IMR-90 (cell line): ENCODE measurements around the gene C5.

Experiments
- BHLHE40 ChIP-seq: fragments of 150-350 bp; IDR thresholded peaks from 2 replicates; pipeline ENCODE4 v1.6.1; 2016; ENCODE audit warnings: mild to moderate bottlenecking, low read depth, low read length
- CEBPB ChIP-seq: IDR thresholded peaks from 2 replicates; pipeline ENCODE4 v1.6.1; 2012; ENCODE audit warnings: low read depth, low read length, improper control_type of control experiment
- CTCF ChIP-seq: conservative IDR thresholded peaks from 2 replicates; pipeline ENCODE4 v1.5.1; 2012; ENCODE audit warnings: mild to moderate bottlenecking, low read depth, low read length, improper control_type of control experiment
- ELK1 ChIP-seq: fragments of 150-350 bp; IDR thresholded peaks from 2 replicates; pipeline ENCODE4 v1.6.1; 2016; ENCODE audit warnings: low read depth, mild to moderate bottlenecking, low read length, moderate library complexity, borderline replicate concordance
- MAFK ChIP-seq: IDR thresholded peaks from 2 replicates; pipeline ENCODE4 v1.6.1; 2012; ENCODE audit warnings: low read depth, low read length, improper control_type of control experiment
- MAZ ChIP-seq: IDR thresholded peaks from 2 replicates; pipeline ENCODE4 v1.6.1; 2012; ENCODE audit warnings: low read depth, mild to moderate bottlenecking, low read length, improper control_type of control experiment, moderate library complexity, borderline replicate concordance
- POLR2A ChIP-seq: IDR thresholded peaks from 2 replicates; pipeline ENCODE4 v1.6.1; 2012; ENCODE audit warnings: mild to moderate bottlenecking, low read depth, low read length
- RAD21 ChIP-seq: IDR thresholded peaks from 2 replicates; pipeline ENCODE4 v1.6.1; 2012; ENCODE audit warnings: low read length, improper control_type of control experiment
- RFX5 ChIP-seq: IDR thresholded peaks from 2 replicates; pipeline ENCODE4 v1.8.0; 2012; ENCODE audit warnings: low read depth, mild to moderate bottlenecking, low read length, moderate library complexity
- SMC3 ChIP-seq: fragments of 150-350 bp; IDR thresholded peaks from 2 replicates; pipeline ENCODE4 v1.6.1; 2016; ENCODE audit warnings: low read depth, mild to moderate bottlenecking, antibody characterized with exemption, low read length, moderate library complexity
- USF2 ChIP-seq: fragments of 150-350 bp; IDR thresholded peaks from 2 replicates; pipeline ENCODE4 v1.6.1; 2017; ENCODE audit warnings: mild to moderate bottlenecking, antibody characterized with exemption, low read length, low read depth

- TF ChIP-seq CTCF = no peak
- no peak for TF ChIP-seq MAFK
- no peak for TF ChIP-seq USF2
- TF ChIP-seq ELK1 = no peak
- no peak for TF ChIP-seq SMC3
- TF ChIP-seq RAD21 = no peak
- TF ChIP-seq POLR2A = no peak
- no peak for TF ChIP-seq RFX5
- TF ChIP-seq BHLHE40 = no peak
- TF ChIP-seq MAZ = no peak
- TF ChIP-seq CEBPB = no peak
Observed at GRCh38 chr9:120944948-120945347, 105.1 kb downstream of the C5 start.
